PC-3 (cell line): ENCODE data around the gene CCNL1. TPM values are rescaled to one million over a fixed set of nuclear protein-coding genes. Genes with fewer than 3 reads are reported as not detected.
A peak's percentile ranks its signal among the peaks of the same experiment; 100 is the strongest.
"Not testable (repeated sequence)": the region's sequence is repeated elsewhere in the genome, so short reads cannot be mapped to it uniquely, and the experiment has no call there.

Experiments used
- ATAC-seq: fragments of 200-7000 bp; cut with Tn5 transposase; 2 replicates; pipeline ENCODE4 v1.9.1; 2020; ENCODE audit warnings: mild to moderate bottlenecking, moderate library complexity
- BruUV-seq: library from RNA; stranded (reverse); fragments of 400-500 nt; replicated peaks from 2 replicates; lab custom pipeline; 2021; lab: Mats Ljungman, UMichigan
- CTCF ChIA-PET: fragments of 300-600 bp; sonication (Branson Sonifier 250); formaldehyde crosslinking; loops from one replicate; lab custom pipeline; 2022; ENCODE audit warnings: antibody characterized with exemption; lab: Charles Lee
- POLR2A ChIA-PET: fragments of 300-600 bp; sonication (Branson Sonifier 250); formaldehyde crosslinking; loops from one replicate; lab custom pipeline; 2022; ENCODE audit warnings: antibody characterized with exemption; ENCODE audit not compliant: unreplicated experiment; lab: Charles Lee
- DNase-seq: peaks from one replicate; pipeline ENCODE4 v3.0.0-alpha.2; 2015
- H2AFZ ChIP-seq: fragments of 300-600 bp; sonication (generic); 2 replicates; pipeline ENCODE4 v1.6.0; 2016; ENCODE audit warnings: antibody characterized with exemption, low read length
- H3F3A ChIP-seq: fragments of 300-600 bp; sonication (generic); one replicate; pipeline ENCODE4 v1.6.0; 2017; ENCODE audit warnings: antibody characterized with exemption, low read length, control low read depth, mild to moderate bottlenecking; ENCODE audit not compliant: unreplicated experiment
- H3K27ac ChIP-seq: fragments of 300-600 bp; sonication (generic); 2 replicates; pipeline ENCODE4 v1.5.1; 2016; ENCODE audit warnings: mild to moderate bottlenecking, low read length
- H3K27me3 ChIP-seq: fragments of 300-600 bp; sonication (generic); 2 replicates; pipeline ENCODE4 v1.6.1; 2016; ENCODE audit warnings: low read length, mixed read lengths
- H3K36me3 ChIP-seq: fragments of 300-600 bp; sonication (generic); 2 replicates; pipeline ENCODE4 v1.6.1; 2016; ENCODE audit warnings: low read depth, mixed run types, low read length, mixed read lengths
- H3K4me1 ChIP-seq: fragments of 300-600 bp; sonication (generic); 2 replicates; pipeline ENCODE4 v1.5.1; 2016; ENCODE audit warnings: low read length; ENCODE audit not compliant: insufficient read depth
- H3K4me2 ChIP-seq: fragments of 300-600 bp; sonication (generic); 2 replicates; pipeline ENCODE4 v1.6.0; 2016; ENCODE audit warnings: low read length
- H3K4me3 ChIP-seq: fragments of 300-600 bp; sonication (generic); 2 replicates; pipeline ENCODE4 v1.5.1; 2016; ENCODE audit warnings: mild to moderate bottlenecking, low read length, mixed read lengths
- H3K79me2 ChIP-seq: fragments of 300-600 bp; sonication (generic); 2 replicates; pipeline ENCODE4 v1.6.1; 2017; ENCODE audit warnings: low read length, mixed read lengths
- H3K9ac ChIP-seq: fragments of 300-600 bp; sonication (generic); 2 replicates; pipeline ENCODE4 v1.6.0; 2016; ENCODE audit warnings: mild to moderate bottlenecking, low read length
- H3K9me2 ChIP-seq: fragments of 300-600 bp; sonication (generic); replicated peaks from 2 replicates; pipeline ENCODE4 v1.6.1; 2016; ENCODE audit warnings: mixed run types, low read length, mixed read lengths
- H3K9me3 ChIP-seq: fragments of 300-600 bp; sonication (generic); 2 replicates; pipeline ENCODE4 v1.6.1; 2016; ENCODE audit warnings: low read length, mixed read lengths
- H4K20me1 ChIP-seq: fragments of 300-600 bp; sonication (generic); 2 replicates; pipeline ENCODE4 v1.6.1; 2016; ENCODE audit warnings: low read length, mixed read lengths
- EZH2 ChIP-seq: fragments of 300-600 bp; sonication (generic); IDR thresholded peaks from one replicate; pipeline ENCODE4 v1.6.1; 2017; ENCODE audit warnings: antibody characterized with exemption, mild to moderate bottlenecking, low read length; ENCODE audit not compliant: unreplicated experiment
- EZH2phosphoT487 ChIP-seq: fragments of 300-600 bp; sonication (generic); IDR thresholded peaks from 2 replicates; pipeline ENCODE4 v1.6.1; 2018; ENCODE audit warnings: mild to moderate bottlenecking, antibody characterized with exemption, low read length, borderline replicate concordance
- intact Hi-C: fragments of 100-400 bp; cut with micrococcal nuclease; formaldehyde crosslinking; loops from 2 replicates; pipeline ENCODE4 v1.9.0; 2023
- total RNA-seq: library from RNA; depleted of rRNA; stranded (reverse); fragments of >200 nt; gene quantifications from 2 replicates; pipeline ENCODE4 v1.2.3, GENCODE V29; 2014
- TF ChIP-seq, protein P1 (sequence below): fragments of 300-600 bp; sonication (generic); conservative IDR thresholded peaks from 2 replicates; pipeline ENCODE4 v1.5.1; 2017; ENCODE audit warnings: antibody characterized with exemption, low read depth, mild to moderate bottlenecking, low read length

Gene CCNL1
- total RNA-seq, 1 experiment from 2014 or later: 231 TPM

DNA sequence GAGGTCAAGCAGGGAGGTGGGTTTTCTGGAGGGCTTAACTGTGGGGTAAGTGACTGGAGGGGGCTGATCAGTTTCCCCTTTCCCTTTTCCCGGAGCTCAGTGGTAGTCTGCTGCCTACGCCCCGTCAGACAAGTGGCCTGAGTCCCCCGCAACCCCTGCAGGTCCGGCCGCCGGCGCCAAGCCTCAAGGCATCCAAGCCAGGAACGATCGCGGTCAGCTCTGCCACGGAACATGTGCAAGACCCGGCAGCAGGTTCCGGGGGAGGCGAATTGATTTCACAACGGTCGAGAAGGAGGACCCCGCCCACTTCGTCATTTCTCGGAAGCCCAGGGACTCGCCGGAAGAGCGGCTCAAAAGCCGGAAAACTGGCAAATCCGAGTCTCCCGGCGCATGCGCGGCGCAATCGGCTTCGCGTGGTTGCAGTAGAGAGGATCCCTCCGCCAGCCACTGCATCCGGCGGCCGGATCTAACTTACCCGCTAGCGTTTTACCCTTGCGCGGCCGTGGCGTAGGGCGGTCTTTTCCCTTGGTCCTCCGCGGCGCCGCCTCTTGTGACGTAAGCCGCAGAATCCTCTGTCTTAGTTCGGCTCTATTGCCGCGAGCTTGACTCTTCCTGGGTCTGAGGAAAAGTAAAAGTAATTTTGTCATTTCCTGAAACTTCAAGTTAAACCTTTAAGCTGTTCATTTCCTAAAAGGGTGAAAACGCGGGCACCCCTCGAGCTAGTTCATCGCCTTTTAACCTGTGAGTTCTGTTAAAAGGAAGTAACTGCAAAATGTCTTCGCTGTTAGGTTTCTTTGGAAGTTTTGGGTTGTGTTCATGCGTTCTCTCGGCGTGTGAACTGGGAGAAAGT is 14.9 kb upstream of the CCNL1 start:
- peak; percentile 91 for ATAC-seq
- peak overlapping the region; percentile 92 for H3K9ac ChIP-seq
- peak overlapping the region; percentile 84 for H3K27ac ChIP-seq
- H3K36me3 ChIP-seq: no peaks in the 10 kb centered on the region
- H3K4me3 ChIP-seq: peak overlapping the region; percentile 90
- TF ChIP-seq EZH2: no peak
- TF ChIP-seq, protein P1, sequence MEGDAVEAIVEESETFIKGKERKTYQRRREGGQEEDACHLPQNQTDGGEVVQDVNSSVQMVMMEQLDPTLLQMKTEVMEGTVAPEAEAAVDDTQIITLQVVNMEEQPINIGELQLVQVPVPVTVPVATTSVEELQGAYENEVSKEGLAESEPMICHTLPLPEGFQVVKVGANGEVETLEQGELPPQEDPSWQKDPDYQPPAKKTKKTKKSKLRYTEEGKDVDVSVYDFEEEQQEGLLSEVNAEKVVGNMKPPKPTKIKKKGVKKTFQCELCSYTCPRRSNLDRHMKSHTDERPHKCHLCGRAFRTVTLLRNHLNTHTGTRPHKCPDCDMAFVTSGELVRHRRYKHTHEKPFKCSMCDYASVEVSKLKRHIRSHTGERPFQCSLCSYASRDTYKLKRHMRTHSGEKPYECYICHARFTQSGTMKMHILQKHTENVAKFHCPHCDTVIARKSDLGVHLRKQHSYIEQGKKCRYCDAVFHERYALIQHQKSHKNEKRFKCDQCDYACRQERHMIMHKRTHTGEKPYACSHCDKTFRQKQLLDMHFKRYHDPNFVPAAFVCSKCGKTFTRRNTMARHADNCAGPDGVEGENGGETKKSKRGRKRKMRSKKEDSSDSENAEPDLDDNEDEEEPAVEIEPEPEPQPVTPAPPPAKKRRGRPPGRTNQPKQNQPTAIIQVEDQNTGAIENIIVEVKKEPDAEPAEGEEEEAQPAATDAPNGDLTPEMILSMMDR: no peak
- TF ChIP-seq EZH2phosphoT487: no peak
- peaks cover 15% of the 10 kb centered on the region for H3K4me1 ChIP-seq
- H3K79me2 ChIP-seq: peaks cover 25% of the 10 kb centered on the region
- no peaks in the 10 kb centered on the region for H3K27me3 ChIP-seq
- peak overlapping the region; percentile 81 for H2AFZ ChIP-seq
- intact Hi-C loops: loop anchor here (1.0 kb wide), 2 partner anchors 15 to 26 kb away; partner anchors contain the start of gene CCNL1
- no peaks in the 10 kb centered on the region for H3K9me2 ChIP-seq
- DNase-seq: peak; percentile 99
- no TSS peak for BruUV-seq
- H3K4me2 ChIP-seq: peak overlapping the region; percentile 91
- no peaks in the 10 kb centered on the region for H4K20me1 ChIP-seq
- no peaks in the 10 kb centered on the region for H3K9me3 ChIP-seq
- CTCF ChIA-PET: interaction anchor here (0.6 to 1.2 kb wide), 2 partner anchors 15 to 111 kb away, joined by 4 to 7 read pairs; no protein-coding TSS in a partner anchor
- H3F3A ChIP-seq: no peaks in the 10 kb centered on the region
- POLR2A ChIA-PET: interaction anchor here (0.6 to 2.7 kb wide), 4 partner anchors 15 to 1434 kb away, joined by 3 to 37 read pairs (median 5); partner anchors contain the start of gene CCNL1

DNA sequence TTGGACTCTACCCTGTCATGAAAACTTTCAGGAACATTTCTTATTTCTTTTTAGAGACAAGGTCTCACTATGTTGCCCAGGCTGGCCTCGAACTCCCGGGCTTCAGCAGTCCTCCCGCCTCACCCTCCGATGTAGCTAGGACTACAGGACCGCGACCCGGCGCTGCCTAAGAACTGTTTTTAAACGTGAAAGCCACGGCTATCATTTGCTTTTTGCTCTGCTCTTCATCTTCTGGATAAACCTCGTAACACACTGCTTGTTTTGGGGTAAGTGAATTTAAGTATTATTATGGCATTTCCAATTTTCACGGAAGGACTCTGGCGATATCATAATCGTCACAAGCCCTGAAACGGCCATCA is 14.3 kb upstream of the CCNL1 start:
- H3K4me2 ChIP-seq: peak overlapping the region; percentile 74
- TF ChIP-seq EZH2phosphoT487: no peak
- no peak for TF ChIP-seq EZH2
- TF ChIP-seq, protein P1: no peak
- no peaks in the 10 kb centered on the region for H3K27me3 ChIP-seq
- H3K79me2 ChIP-seq: peaks cover 25% of the 10 kb centered on the region
- TSS peak; percentile 98 for BruUV-seq
- H4K20me1 ChIP-seq: no peaks in the 10 kb centered on the region
- H3K9me3 ChIP-seq: no peaks in the 10 kb centered on the region
- ATAC-seq: peak; percentile 2
- peak overlapping the region; percentile 76 for H3K27ac ChIP-seq
- ChIA-PET CTCF (interaction anchor here (0.6 kb wide), 1 partner anchor 110 kb away, joined by 7 read pairs; no protein-coding TSS in a partner anchor), POLR2A (interaction anchor here (0.7 to 2.7 kb wide), 3 partner anchors 14 to 1434 kb away, joined by 3 to 37 read pairs (median 4); partner anchors contain the start of gene CCNL1)
- no peaks in the 10 kb centered on the region for H3K9me2 ChIP-seq
- no peaks in the 10 kb centered on the region for H3F3A ChIP-seq
- peak overlapping the region; percentile 84 for H3K9ac ChIP-seq
- peak overlapping the region; percentile 53 for H2AFZ ChIP-seq
- no peaks in the 10 kb centered on the region for H3K36me3 ChIP-seq
- DNase-seq: no peak
- H3K4me3 ChIP-seq: peak overlapping the region; percentile 59
- peaks cover 15% of the 10 kb centered on the region for H3K4me1 ChIP-seq
- intact Hi-C loops: no loop called here

DNA sequence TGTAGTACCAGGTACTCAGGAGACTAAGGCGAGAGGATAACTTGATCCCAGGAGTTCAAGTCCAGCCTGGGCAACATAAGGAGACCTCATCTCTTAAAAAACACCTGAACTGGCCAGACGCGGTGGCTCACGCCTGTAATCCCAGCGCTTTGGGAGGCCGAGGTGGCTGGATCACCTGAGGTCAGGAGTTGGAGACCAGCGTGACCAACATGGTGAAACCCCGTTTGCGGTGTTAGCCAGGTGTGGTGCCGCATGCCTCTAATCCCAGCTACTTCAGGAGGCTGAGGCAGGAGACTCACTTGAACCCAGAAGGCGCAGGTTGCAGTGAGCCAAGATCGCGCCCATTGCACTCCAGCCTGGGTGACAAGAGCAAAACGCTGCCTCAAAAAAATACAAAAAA is 13.4 kb upstream of the CCNL1 start:
- intact Hi-C loops, H3K9me2 ChIP-seq, H3K9me3 ChIP-seq, H4K20me1 ChIP-seq, CTCF ChIA-PET, H2AFZ ChIP-seq, H3K4me3 ChIP-seq, H3K4me2 ChIP-seq, H3K36me3 ChIP-seq, H3K27ac ChIP-seq, H3K9ac ChIP-seq, BruUV-seq, DNase-seq, H3F3A ChIP-seq, H3K27me3 ChIP-seq, ATAC-seq: not testable (repeated sequence)
- peaks cover 25% of the 10 kb centered on the region for H3K79me2 ChIP-seq
- POLR2A ChIA-PET: interaction anchor here (2.7 kb wide), 1 partner anchor 13 kb away, joined by 37 read pairs; the partner anchor contains the start of gene CCNL1
- H3K4me1 ChIP-seq: peaks cover 15% of the 10 kb centered on the region
